Activated T-cell treated with anti-CD3 and anti-CD28 coated beads, Interleukin-2, amount 50 U/mL, for 1 hour (primary cell): ENCODE data around the gene SRRM2.

Experiments
- DNase-seq: peaks from one replicate; pipeline ENCODE4 v3.0.0-alpha.2; 2020

SRRM2 gene

GRCh38 chr16:2752035-2752849, at the start of gene SRRM2:
Gene SRRM2, plus strand, starts transcription at chr16:2752638. Its CDS starts 3,727 bp downstream, at chr16:2756365.
- peak; percentile 96 for DNase-seq

- DNase-seq: no peak
These were observed 49.3 kb upstream of the SRRM2 start for GRCh38 chr16:2702871-2703745.

- DNase-seq: no peak
These were observed 48.1 kb upstream of the SRRM2 start for GRCh38 chr16:2704166-2704982.

- no peak for DNase-seq
These were observed 47.5 kb upstream of the SRRM2 start for GRCh38 chr16:2704983-2705275.

GRCh38 chr16:2705351-2705750, 47.1 kb upstream of the SRRM2 start:
- DNase-seq: no peak

GRCh38 chr16:2706085-2706484, 46.4 kb upstream of the SRRM2 start:
- DNase-seq: no peak

GRCh38 chr16:2706611-2707311, 45.7 kb upstream of the SRRM2 start:
- no peak for DNase-seq

GRCh38 chr16:2707368-2708289, 44.8 kb upstream of the SRRM2 start:
- no peak for DNase-seq

- DNase-seq: no peak
These were observed 44.2 kb upstream of the SRRM2 start for GRCh38 chr16:2708290-2708639.

- no peak for DNase-seq
These were observed 43.4 kb upstream of the SRRM2 start for GRCh38 chr16:2708955-2709587.

- no peak for DNase-seq
These were observed 42.9 kb upstream of the SRRM2 start for GRCh38 chr16:2709588-2709984.

- DNase-seq: no peak
These were observed 42.3 kb upstream of the SRRM2 start for GRCh38 chr16:2710021-2710710.

GRCh38 chr16:2710711-2711231, 41.7 kb upstream of the SRRM2 start:
- DNase-seq: no peak

- no peak for DNase-seq
These were observed 40.9 kb upstream of the SRRM2 start for GRCh38 chr16:2711370-2712062.

GRCh38 chr16:2712063-2712441, 40.4 kb upstream of the SRRM2 start:
- DNase-seq: no peak

- no peak for DNase-seq
These were observed 39.9 kb upstream of the SRRM2 start for GRCh38 chr16:2712546-2712945.

- DNase-seq: no peak
These were observed 38.9 kb upstream of the SRRM2 start for GRCh38 chr16:2713523-2713922.

GRCh38 chr16:2713985-2714774, 38.3 kb upstream of the SRRM2 start:
- no peak for DNase-seq

GRCh38 chr16:2715064-2715463, 37.4 kb upstream of the SRRM2 start:
- no peak for DNase-seq
